NCI-H1105 (cell line): ENCODE data around the gene ADD1.
"Not testable (repeated sequence)": the region's sequence is repeated elsewhere in the genome, so short reads cannot be mapped to it uniquely, and the experiment has no call there.

Experiments
- DNase-seq: peaks from one replicate; lab custom pipeline; 2025; lab: John Stamatoyannopoulos, UW

The ADD1 gene

GRCh38 chr4:2886622-2887021, 43.0 kb downstream of the ADD1 start:
- no peak for DNase-seq

GRCh38 chr4:2887343-2887742, 43.7 kb downstream of the ADD1 start:
- no peak for DNase-seq

GRCh38 chr4:2888886-2889285, 45.2 kb downstream of the ADD1 start:
- no peak for DNase-seq

GRCh38 chr4:2891294-2891693, 47.6 kb downstream of the ADD1 start:
- no peak for DNase-seq

- no peak for DNase-seq
Observed at GRCh38 chr4:2893772-2894171, 50.1 kb downstream of the ADD1 start.

DNA sequence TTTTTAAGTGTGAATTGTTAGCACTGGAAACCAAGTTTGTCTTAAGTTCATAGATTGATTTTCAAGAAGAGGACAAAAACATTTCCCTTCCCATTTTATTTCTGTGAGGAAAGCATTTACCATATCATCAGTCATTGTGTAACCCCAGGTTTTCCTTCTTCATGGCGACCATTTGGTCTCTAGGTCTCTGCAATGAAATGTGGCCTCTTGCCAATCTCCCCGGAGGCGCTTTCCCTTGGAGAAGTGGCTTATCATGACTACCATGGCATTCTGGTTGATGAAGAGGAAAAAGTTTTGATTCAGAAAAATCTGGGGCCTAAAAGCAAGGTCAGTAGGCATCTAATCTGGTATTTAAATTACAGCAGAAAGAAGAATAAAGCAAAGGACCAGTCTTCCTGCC, 54.4 kb downstream of the ADD1 start:
- no peak for DNase-seq

DNA sequence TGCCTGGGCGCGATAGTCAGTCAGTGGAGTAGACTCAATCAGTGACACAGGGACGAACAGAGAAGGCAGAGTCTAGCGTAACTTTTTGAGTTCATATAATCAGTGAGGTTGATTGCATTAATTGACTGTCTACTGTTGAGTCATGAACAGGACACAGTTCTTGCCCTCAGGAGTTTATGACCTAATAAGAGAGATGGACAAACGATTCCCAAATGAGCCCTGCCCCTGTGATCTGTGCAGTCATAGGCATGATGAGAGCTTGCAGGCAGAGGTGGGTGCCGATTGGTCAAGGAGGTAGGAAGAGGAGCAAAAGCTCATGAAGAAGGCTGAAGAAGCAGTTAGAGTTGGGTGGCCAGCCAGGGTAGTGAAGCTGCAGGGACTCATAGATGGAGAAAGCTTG, 57.1 kb downstream of the ADD1 start:
- no peak for DNase-seq

- DNase-seq, result no peak
Observed at GRCh38 chr4:2901186-2901585, 57.5 kb downstream of the ADD1 start.

DNA sequence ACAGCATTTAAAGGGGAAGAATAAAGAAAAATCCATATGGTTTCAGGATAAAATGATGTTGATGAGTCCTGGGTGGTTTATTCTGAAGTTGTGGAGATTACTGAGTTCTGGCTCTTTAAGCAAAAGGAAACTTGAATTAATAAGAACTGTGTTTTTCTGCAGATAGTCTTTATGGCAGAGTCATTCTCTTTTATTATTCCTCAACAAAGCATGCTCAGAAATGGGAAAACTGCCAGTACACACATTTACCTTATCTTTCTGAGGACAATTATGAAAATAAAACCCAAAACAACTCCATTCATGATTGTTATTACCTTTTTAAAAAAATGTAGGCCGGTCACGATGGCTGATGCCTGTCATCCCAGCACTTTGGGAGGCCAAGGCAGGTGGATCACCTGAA, 58.5 kb downstream of the ADD1 start:
- no peak for DNase-seq

GRCh38 chr4:2905544-2905943, 61.9 kb downstream of the ADD1 start:
- DNase-seq, result no peak

- no peak for DNase-seq
Observed at GRCh38 chr4:2906218-2906617, 62.6 kb downstream of the ADD1 start.

DNA sequence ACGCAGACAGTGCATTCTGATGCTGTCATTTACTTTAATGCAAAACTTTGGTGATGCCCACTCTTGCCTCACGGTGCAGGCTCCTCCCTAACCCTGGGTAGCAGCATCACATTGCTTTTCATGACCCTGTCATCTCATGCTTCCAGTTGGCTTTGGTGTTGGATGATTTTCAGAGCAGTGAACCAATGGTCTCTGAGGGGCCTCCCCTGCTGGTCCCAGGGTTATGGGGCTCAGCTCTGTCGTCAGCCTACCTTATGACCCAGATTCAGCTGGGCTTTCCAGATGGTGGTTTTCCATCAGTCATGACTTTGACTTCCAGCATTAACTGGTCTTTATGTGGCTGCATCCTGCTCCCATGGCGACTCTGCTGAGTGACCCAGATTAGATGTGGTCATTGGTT, 63.6 kb downstream of the ADD1 start:
- no peak for DNase-seq

DNA sequence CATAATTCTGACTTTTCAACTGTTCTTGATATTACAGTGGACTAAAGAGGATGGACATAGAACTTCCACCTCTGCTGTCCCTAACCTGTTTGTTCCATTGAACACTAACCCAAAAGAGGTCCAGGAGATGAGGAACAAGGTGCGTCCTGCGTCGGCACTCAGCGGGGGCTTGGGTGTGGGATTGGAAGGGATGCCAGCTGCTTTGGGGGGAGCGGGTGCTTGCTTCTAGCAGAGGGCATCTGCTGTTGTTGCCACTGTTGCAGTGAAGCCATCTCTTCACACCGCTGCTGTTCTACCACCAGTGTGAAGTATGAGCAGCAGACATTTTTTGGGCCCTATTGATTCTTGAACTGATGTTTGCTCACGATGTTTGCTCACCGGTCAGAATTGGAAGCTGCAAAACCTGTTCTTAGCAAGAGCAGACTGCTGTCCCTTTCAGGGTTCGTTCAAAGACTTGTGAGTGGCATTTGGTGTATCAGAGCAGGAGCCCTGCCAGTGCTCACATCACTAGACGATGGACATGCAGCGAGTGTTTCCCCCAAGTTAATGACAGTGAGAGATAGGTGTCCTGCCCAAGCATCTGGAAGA, 64.2 kb downstream of the ADD1 start:
- DNase-seq, result no peak

DNA sequence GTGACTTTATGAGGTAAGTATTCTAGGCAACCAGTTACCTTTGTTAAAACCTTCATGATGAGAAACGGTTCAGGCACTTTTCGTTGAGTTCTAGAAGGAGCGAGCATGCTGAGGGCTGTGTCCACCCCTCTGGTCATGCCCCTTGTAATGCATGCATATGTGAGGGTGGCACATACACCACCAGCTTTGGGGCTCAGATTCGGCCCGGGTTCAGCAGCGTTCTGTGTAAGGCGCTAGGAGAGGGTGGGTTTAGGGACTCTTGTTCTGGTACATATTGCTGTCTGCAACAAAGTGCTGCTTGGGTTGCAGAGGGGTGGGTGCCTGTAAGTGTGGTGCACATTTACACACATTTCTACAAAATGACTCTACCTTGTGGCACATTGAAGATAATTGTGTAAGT, 65.0 kb downstream of the ADD1 start:
- no peak for DNase-seq

DNA sequence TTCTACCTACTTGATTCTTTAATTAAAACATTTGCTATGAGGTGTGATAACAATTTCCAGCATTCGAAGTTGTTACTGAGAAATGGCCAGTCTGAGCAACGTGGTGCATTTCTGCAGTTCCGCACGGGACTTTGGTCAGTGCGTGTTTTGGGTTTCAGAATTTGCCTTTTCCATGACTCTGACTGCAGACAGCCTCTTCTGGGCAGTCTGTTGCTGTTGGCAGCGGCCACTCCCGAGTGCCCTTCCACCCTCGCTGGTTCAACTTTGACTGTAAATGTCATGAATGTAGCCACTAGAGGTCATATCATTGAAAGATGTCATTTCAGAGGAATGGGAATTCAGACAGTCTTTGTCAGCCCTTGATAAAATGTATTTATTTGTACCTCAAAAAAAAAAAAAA, 65.9 kb downstream of the ADD1 start:
- no peak for DNase-seq

- DNase-seq, result no peak
Observed at GRCh38 chr4:2910409-2910808, 66.8 kb downstream of the ADD1 start.

DNA sequence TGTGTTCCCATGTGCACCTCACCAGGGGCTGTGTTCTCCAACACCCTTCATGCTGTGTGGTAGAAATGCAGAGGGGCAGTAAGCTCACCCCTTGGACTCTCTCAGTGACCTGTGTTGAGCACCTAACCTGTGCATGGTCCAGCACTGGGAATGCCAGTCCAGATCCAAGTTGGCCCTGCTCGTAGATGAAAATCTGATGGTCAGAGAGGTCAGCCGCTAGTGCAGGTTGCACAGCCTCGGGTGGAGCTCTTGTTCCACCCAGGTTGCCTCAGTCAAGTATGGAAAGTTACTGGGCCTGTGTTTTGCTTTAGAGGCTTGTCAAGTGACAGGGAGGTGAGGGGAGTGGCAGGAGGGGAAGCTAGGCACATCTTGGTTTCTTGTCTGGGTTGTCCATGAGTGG, 68.2 kb downstream of the ADD1 start:
- no peak for DNase-seq

- no peak for DNase-seq
Observed at GRCh38 chr4:2913168-2913567, 69.5 kb downstream of the ADD1 start.

GRCh38 chr4:2914256-2915126, 70.8 kb downstream of the ADD1 start:
- DNase-seq, result no peak

DNA sequence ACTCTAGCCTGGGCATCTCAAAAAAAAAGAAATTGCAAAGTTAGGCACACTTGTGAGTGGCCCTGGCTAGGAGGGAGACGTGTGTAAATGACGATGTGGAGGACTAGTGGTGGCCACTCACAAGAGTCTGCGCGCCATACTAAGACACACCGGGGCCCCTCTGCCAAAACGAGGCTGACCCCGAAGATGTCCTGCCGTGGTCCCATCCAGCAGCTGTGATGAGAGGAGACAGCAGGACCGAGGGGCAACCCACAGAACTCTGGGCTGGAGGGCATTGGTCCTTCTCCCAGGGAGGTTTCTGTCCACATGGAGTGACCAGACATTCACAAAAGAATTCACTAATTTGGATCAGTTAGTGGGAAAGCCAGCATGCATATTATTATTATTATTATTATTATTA, 72.1 kb downstream of the ADD1 start:
- no peak for DNase-seq

DNA sequence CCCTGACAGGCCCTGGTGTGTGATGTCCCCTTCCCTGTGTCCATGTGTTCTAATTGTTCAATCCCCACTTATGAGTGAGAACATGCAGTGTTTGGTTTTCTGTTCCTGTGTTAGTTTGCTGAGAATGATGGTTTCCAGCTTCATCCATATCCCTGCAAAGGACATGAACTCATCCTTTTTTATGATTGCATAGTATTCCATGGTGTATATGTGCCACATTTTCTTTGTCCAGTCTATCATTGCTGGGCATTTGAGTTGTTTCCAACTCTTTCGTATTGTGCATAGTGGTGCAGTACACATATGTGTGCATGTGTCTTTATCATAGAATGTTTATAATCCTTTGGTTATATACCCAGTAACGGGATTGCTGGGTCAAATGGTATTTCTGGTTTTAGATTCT, 73.1 kb downstream of the ADD1 start:
- DNase-seq, result not testable (repeated sequence)

GRCh38 chr4:2918300-2918699, 74.7 kb downstream of the ADD1 start:
- DNase-seq, result not testable (repeated sequence)

DNA sequence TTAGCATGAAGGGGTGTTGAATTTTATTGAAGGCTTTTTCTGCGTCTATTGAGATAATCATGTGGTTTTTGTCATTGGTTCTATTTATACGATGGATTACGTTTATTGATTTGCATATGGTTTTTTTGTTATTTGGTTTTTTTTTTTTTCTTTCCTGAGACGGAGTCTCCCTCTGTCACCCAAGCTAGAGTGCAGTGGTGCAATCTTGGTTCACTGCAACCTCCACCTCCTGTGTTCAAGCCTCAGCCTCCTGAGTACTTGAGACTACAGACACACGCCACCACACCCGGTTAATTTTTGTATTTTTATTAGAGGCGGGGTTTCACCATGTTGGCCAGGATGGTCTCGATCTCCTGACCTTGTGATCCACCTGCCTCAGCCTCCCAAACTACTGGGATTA, 75.1 kb downstream of the ADD1 start:
- DNase-seq, result not testable (repeated sequence)
